ACC112 (cell line): ENCODE measurements around the gene MED13L.

Experiments
- H2AFZ ChIP-seq: fragments of 200-600 bp; sonication (generic); one replicate; pipeline ENCODE4 v1.6.0; 2017; ENCODE audit warnings: antibody characterized with exemption, low read length; ENCODE audit not compliant: unreplicated experiment
- H3K27ac ChIP-seq: fragments of 200-600 bp; sonication (generic); 2 replicates; pipeline ENCODE4 v1.5.1; 2014; ENCODE audit warnings: low read depth, mild to moderate bottlenecking, antibody characterized with exemption, low read length, moderate library complexity
- H3K27me3 ChIP-seq: fragments of 200-600 bp; sonication (generic); 2 replicates; pipeline ENCODE4 v1.6.1; 2014; ENCODE audit warnings: mild to moderate bottlenecking, antibody characterized with exemption, low read length, moderate library complexity, mixed read lengths; ENCODE audit not compliant: insufficient read depth
- H3K36me3 ChIP-seq: fragments of 200-600 bp; sonication (generic); 2 replicates; pipeline ENCODE4 v1.6.1; 2016; ENCODE audit warnings: mild to moderate bottlenecking, antibody characterized with exemption, low read length, moderate library complexity, mixed read lengths; ENCODE audit not compliant: insufficient read depth
- H3K4me1 ChIP-seq: fragments of 200-600 bp; sonication (generic); one replicate; pipeline ENCODE4 v1.6.1; 2016; ENCODE audit warnings: low read length, mixed read lengths; ENCODE audit not compliant: insufficient read depth, unreplicated experiment, control insufficient read depth
- H3K4me3 ChIP-seq: fragments of 200-600 bp; sonication (generic); 2 replicates; pipeline ENCODE4 v1.5.1; 2014; ENCODE audit warnings: mild to moderate bottlenecking, low read depth, low read length
- H3K79me2 ChIP-seq: fragments of 200-600 bp; sonication (generic); one replicate; pipeline ENCODE4 v1.6.0; 2016; ENCODE audit warnings: low read length; ENCODE audit not compliant: control insufficient read depth, unreplicated experiment, insufficient read depth

The MED13L gene

GRCh38 chr12:116000252-116000651, 277.2 kb downstream of the MED13L start:
- H3K27me3 ChIP-seq: no peaks in the 10 kb centered on the region
- peaks cover 20% of the 10 kb centered on the region for H3K36me3 ChIP-seq
- H3K4me1 ChIP-seq: peaks cover 19% of the 10 kb centered on the region
- H3K79me2 ChIP-seq: no peaks in the 10 kb centered on the region
- H2AFZ ChIP-seq: no peak overlapping the region
- H3K27ac ChIP-seq: no peak overlapping the region
- H3K4me3 ChIP-seq: no peak overlapping the region

- no peak overlapping the region for H2AFZ ChIP-seq
- peaks cover 20% of the 10 kb centered on the region for H3K36me3 ChIP-seq
- H3K27me3 ChIP-seq: no peaks in the 10 kb centered on the region
- peaks cover 19% of the 10 kb centered on the region for H3K4me1 ChIP-seq
- H3K4me3 ChIP-seq: no peak overlapping the region
- H3K79me2 ChIP-seq: no peaks in the 10 kb centered on the region
- H3K27ac ChIP-seq: no peak overlapping the region
Observed at GRCh38 chr12:115999582-115999981, 277.9 kb downstream of the MED13L start.

- H3K27me3 ChIP-seq: no peaks in the 10 kb centered on the region
- H3K4me1 ChIP-seq: peaks cover 15% of the 10 kb centered on the region
- H3K79me2 ChIP-seq: no peaks in the 10 kb centered on the region
- peaks cover 20% of the 10 kb centered on the region for H3K36me3 ChIP-seq
- H3K27ac ChIP-seq: no peak overlapping the region
- H2AFZ ChIP-seq: no peak overlapping the region
- H3K4me3 ChIP-seq: no peak overlapping the region
Observed at GRCh38 chr12:115998794-115999478, 278.6 kb downstream of the MED13L start.

GRCh38 chr12:115998119-115998633, 279.3 kb downstream of the MED13L start:
- H3K27me3 ChIP-seq: no peaks in the 10 kb centered on the region
- peaks cover 12% of the 10 kb centered on the region for H3K4me1 ChIP-seq
- no peak overlapping the region for H3K27ac ChIP-seq
- H2AFZ ChIP-seq: no peak overlapping the region
- H3K4me3 ChIP-seq: no peak overlapping the region
- H3K36me3 ChIP-seq: peaks cover 19% of the 10 kb centered on the region
- no peaks in the 10 kb centered on the region for H3K79me2 ChIP-seq

GRCh38 chr12:115993737-115994136, 283.8 kb downstream of the MED13L start:
- H3K36me3 ChIP-seq: peaks cover 33% of the 10 kb centered on the region
- H3K4me1 ChIP-seq: peaks cover 5% of the 10 kb centered on the region
- no peaks in the 10 kb centered on the region for H3K27me3 ChIP-seq
- no peak overlapping the region for H2AFZ ChIP-seq
- H3K79me2 ChIP-seq: peaks cover 18% of the 10 kb centered on the region
- no peak overlapping the region for H3K4me3 ChIP-seq
- no peak overlapping the region for H3K27ac ChIP-seq

GRCh38 chr12:115990241-115990640, 287.3 kb downstream of the MED13L start:
- Histone ChIP-seq H3K79me2 (peaks cover 18% of the 10 kb centered on the region), H2AFZ (no peak overlapping the region), H3K4me1 (no peaks in the 10 kb centered on the region), H3K4me3 (no peak overlapping the region), H3K27me3 (no peaks in the 10 kb centered on the region), H3K36me3 (peaks cover 35% of the 10 kb centered on the region), H3K27ac (no peak overlapping the region)

GRCh38 chr12:115988625-115989563, 288.6 kb downstream of the MED13L start:
- no peaks in the 10 kb centered on the region for H3K27me3 ChIP-seq
- H3K36me3 ChIP-seq: peaks cover 35% of the 10 kb centered on the region
- H3K4me1 ChIP-seq: no peaks in the 10 kb centered on the region
- no peak overlapping the region for H2AFZ ChIP-seq
- H3K79me2 ChIP-seq: peaks cover 18% of the 10 kb centered on the region
- no peak overlapping the region for H3K4me3 ChIP-seq
- no peak overlapping the region for H3K27ac ChIP-seq

GRCh38 chr12:115988212-115988611, 289.3 kb downstream of the MED13L start:
- peaks cover 36% of the 10 kb centered on the region for H3K36me3 ChIP-seq
- no peaks in the 10 kb centered on the region for H3K4me1 ChIP-seq
- no peak overlapping the region for H2AFZ ChIP-seq
- no peak overlapping the region for H3K4me3 ChIP-seq
- H3K27me3 ChIP-seq: no peaks in the 10 kb centered on the region
- H3K79me2 ChIP-seq: peaks cover 18% of the 10 kb centered on the region
- H3K27ac ChIP-seq: no peak overlapping the region

- Histone ChIP-seq H3K27ac (no peak overlapping the region), H3K36me3 (peaks cover 45% of the 10 kb centered on the region), H3K27me3 (no peaks in the 10 kb centered on the region), H2AFZ (no peak overlapping the region), H3K4me1 (peaks cover 2% of the 10 kb centered on the region), H3K4me3 (no peak overlapping the region), H3K79me2 (peaks cover 7% of the 10 kb centered on the region)
Observed at GRCh38 chr12:115984616-115985015, 292.9 kb downstream of the MED13L start.

- Histone ChIP-seq H3K27me3 (no peaks in the 10 kb centered on the region), H3K36me3 (peaks cover 47% of the 10 kb centered on the region), H3K27ac (no peak overlapping the region), H3K4me1 (peaks cover 4% of the 10 kb centered on the region), H2AFZ (no peak overlapping the region), H3K79me2 (no peaks in the 10 kb centered on the region), H3K4me3 (no peak overlapping the region)
Observed at GRCh38 chr12:115983226-115983798, 294.2 kb downstream of the MED13L start.
